Erythroblast (primary cell): Measurements from ENCODE around the gene CDHR2.

Source experiments
- DNase-seq, 2 experiments: peaks; one replicate each; lab custom pipeline; 2025; lab: John Stamatoyannopoulos, UW
- GATA1 ChIP-seq: IDR thresholded peaks from 2 replicates; pipeline ENCODE4 v1.6.1; 2011; ENCODE audit warnings: low read depth, mild to moderate bottlenecking, control low read depth, low read length, moderate library complexity
- POLR2A ChIP-seq: IDR thresholded peaks from 2 replicates; pipeline ENCODE4 v1.6.1; 2011; ENCODE audit warnings: mild to moderate bottlenecking, low read length

CDHR2 gene

DNA sequence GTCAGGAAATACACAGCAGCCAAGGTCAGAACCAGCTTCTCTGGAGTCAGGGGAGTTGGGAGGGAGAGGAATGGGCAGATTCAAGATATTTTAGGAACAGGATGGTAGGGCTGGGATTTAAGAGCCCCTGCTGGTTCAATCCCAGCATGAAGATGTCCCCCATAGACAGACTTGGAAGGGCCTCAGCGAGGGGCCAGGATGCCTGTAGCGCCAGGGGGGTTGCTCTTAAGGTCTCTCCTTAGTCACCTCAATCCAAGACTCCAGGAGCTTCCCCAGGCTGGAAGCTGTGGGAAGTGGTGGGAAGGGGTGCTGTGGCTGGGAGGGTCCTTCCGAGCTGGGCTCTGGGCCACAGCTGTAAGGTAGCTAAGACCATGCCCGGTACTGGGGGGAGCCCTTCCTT, 90.1 kb downstream of the CDHR2 start:
- no peak for TF ChIP-seq POLR2A
- no peak for DNase-seq

DNA sequence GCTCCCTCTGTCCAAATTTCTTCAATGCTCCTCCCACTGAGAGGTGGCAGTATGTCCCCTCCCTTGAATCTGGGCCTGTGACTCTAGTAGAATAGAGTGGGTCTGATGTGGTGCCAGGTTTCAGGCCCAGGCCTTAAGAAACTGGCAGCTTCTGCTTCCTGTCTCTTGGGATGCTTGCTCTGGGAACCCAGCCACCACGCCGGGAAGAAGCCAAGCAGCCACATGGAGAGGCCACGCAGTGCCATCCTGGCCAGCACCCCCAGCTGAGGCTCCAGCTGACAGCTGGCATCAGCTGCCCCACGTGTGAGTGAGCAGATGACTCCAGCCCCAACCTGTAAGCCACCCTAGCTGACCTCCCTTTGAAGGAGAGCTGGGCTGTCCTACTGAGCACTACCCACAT, 90.8 kb downstream of the CDHR2 start:
- TF ChIP-seq POLR2A, result no peak
- TF ChIP-seq GATA1, result no peak
- no peak for DNase-seq

DNA sequence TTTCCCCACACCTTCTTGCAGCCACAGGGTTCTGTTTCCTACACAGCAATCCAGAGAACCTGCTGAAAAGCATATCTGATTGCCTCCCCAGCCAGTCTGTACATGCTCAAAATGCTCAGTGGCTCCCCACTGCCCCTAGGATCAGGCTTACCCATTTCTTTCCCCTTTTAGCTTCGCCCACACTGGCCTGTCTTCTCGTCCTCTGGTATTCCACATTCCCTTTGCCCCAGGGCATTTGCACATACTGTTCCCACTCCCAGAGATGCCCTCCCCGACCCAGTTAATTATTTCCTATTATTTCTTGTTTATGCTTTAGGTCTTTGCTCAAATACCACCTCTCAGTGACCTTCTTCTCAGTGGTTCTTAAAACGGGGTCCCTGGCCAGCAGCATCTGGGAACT, 91.5 kb downstream of the CDHR2 start:
- TF ChIP-seq POLR2A (no peak), GATA1 (no peak)

DNA sequence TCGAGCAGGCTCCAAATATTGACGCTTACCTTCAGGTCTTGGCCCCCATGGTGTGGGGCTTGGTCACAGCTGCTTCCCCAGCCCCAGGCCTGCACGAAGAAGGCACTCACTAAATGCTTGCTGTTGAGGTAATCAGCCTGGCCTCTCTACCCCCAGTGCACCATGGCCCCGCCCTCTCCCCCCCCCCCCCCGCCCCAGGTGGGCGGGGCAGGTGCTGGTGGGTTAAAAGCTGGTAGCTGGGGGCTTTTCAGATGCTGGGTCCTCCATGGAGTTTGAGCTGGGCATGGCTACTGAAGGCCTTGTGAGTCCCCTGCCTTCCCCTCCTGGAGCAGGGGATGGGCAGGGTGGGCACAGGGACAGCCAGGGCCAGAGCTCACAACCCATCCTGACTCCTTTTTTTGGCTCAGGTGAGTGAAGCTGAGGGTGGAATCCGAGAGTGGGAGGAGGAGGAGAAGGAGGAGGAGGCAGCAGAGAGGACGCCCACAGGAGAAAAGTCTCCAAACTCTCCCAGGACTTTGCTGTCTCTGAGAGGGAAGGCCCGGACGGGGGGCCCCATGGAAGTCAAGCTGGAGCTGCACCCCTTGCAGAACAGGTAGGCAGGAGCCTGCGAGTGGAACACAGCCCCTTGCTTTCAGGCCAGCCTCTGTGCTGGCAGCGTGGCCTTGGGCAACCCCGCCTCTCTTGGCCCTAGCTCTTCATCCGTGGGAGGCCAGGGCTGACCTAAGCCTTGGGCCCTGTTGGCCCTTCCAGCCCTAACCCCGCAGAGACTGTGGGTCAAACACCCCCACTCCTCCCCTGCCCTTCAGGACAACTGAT, 93.7 kb downstream of the CDHR2 start:
- TF ChIP-seq POLR2A (no peak), GATA1 (no peak)
- no peak for DNase-seq

More for the DNA sequence above, 91.5 kb downstream of the CDHR2 start:
- no peak for DNase-seq

DNA sequence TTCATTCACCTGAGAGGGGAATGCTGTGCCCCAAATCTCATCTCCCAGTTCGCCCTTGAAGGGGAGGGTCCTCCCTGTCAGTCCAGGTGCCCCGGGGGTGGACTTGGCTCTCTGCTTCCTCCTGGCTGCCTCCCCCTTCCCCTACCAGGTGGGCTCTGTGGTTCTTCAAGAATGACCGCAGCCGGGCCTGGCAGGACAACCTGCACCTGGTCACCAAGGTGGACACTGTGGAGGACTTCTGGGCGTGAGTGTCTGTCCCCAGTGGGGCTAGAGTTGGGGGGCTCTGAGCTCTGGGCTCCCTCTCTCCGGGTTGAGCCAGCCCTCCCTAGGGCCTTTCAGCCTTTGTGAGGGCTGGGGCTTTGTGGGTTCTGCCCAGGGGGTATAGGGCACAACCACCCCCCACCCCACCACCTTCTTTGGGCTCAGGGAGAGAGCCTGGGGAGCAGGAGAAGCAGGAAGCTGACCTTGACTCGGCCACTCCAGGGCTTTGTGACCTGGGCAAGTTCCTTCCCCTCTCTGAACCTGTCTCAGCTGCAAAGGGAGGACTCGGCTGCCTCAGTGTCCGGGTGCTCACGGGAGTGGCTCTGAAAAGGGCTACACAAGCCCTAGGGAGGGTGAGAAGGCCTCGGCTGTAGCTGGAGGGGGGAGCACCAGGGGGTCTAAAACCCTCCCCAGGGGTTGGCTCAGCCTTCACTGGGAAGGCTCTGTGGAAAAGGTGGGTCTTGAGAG, 94.5 kb downstream of the CDHR2 start:
- DNase-seq, result no peak
- TF ChIP-seq POLR2A, result no peak
- TF ChIP-seq GATA1, result no peak

DNA sequence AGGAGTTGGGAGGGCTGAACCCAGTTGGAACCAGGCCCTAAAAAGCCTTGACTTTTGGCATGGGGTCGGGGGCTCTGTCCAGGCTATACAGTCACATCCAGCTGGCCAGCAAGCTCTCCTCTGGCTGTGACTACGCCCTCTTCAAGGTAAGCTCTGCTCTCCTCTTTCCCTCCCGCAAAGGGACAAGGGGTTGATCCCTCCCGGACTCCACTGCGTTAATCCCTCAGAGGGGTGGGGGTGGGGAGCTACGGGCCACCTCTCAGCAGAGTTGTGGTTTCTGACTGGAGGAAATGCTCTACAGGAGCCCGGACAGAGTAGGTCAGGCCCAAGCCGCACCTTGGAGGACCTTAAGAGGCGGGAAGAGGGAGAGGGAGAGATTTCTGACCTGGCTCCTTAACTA, 95.2 kb downstream of the CDHR2 start:
- no peak for DNase-seq
- TF ChIP-seq POLR2A, result no peak

DNA sequence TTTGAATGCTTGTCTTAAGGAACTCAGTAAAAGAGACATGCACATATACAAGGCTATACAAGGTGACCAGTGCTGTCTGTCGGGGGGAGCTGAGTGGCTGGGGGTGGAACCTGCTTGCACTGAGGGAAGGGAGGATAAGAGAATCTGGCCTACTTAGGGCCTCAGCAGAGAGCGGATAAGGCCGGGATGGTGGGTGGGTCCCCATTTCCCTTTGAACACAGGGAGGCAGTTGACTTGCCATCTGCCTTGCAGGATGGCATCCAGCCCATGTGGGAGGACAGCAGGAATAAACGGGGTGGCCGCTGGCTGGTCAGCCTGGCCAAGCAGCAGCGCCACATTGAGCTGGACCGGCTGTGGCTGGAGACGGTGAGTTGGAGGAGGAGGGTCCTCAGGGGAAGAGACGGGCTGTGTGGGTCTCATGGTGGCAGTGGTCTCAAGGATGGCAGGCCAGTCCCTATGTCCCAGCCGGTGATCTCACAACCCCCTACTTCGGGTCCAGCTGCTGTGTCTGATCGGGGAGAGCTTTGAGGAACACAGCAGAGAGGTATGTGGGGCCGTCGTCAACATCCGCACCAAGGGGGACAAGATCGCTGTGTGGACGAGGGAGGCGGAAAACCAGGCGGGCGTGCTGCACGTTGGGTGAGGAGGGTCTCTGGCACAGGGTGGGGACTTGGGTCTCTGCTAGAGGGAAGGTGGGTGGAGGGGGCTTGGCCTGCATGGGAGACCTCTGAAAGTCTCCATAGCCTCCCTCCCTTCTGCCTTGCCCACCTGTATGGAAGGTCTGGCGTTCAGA, 95.9 kb downstream of the CDHR2 start:
- TF ChIP-seq POLR2A, result no peak
- TF ChIP-seq GATA1, result no peak
- peak; percentile 54 to 78 for DNase-seq
